A673 (cell line): ENCODE data around the gene DNAI1.

ENCODE experiments used
- CTCF ChIP-seq: fragments of 300-800, 200-600 bp; sonication (generic); conservative IDR thresholded peaks from 2 replicates; pipeline ENCODE4 v1.5.1; 2017; ENCODE audit warnings: low read depth, mild to moderate bottlenecking, antibody characterized with exemption, low read length, moderate library complexity, mixed read lengths
- EZH2 ChIP-seq: fragments of 200-600 bp; sonication (generic); IDR thresholded peaks from 2 replicates; pipeline ENCODE4 v1.6.1; 2017; ENCODE audit warnings: borderline replicate concordance, low read depth, mild to moderate bottlenecking, mixed read lengths, antibody characterized with exemption, low read length; ENCODE audit not compliant: poor library complexity, severe bottlenecking

GRCh38 chr9:34554211-34555001 is 95.8 kb downstream of the DNAI1 start:
- TF ChIP-seq CTCF = no peak
- TF ChIP-seq EZH2 = no peak
